HG03139 (cell line): ENCODE measurements around the gene PRKAG1.

Source experiments
- ATAC-seq: cut with Tn5 transposase; IDR thresholded peaks from one replicate; pipeline ENCODE4 v1.9.1; 2021; ENCODE audit not compliant: unreplicated experiment

Gene PRKAG1

DNA sequence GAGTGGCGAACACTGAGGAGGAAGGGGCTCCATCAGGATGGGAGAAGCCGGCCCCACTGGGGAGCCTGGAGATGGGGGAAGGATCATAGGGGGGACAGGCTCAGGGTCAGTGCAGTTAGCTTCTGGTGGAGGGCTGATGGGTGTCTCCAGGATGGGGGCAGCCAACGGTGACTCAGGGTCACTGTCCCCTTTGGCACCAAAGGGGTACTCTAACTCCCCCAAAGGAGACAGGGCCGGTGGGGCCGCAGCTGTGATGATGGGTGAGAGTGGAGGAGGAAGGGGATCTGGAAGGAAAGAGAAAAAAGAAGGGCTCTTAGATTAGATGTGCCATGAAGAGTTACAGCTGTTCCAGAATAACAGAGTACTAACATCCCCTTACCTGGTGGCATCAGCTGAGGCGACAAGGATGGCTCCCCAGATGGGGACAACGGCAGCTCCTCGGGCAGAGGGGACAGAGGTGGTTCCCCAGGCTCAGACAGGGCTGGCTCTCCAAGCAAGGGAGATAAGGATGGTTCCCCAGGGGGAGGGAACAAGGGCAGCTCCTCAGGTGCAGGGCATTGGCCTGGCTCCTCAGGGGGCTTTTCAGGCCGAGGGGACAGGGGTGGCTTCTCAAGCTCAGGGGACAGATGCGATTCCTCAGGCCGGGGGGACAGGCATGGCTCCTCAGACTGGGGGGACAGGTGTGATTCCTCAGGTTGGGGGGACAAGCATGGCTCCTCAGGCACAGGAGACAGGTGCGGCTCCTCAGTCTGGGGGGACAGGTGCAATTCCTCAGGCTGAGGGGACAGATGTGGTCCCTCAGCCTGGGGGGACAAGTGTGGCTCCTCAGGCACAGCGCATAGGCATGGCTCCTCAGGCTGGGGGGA, 32.2 kb upstream of the PRKAG1 start:
- no peak for ATAC-seq

DNA sequence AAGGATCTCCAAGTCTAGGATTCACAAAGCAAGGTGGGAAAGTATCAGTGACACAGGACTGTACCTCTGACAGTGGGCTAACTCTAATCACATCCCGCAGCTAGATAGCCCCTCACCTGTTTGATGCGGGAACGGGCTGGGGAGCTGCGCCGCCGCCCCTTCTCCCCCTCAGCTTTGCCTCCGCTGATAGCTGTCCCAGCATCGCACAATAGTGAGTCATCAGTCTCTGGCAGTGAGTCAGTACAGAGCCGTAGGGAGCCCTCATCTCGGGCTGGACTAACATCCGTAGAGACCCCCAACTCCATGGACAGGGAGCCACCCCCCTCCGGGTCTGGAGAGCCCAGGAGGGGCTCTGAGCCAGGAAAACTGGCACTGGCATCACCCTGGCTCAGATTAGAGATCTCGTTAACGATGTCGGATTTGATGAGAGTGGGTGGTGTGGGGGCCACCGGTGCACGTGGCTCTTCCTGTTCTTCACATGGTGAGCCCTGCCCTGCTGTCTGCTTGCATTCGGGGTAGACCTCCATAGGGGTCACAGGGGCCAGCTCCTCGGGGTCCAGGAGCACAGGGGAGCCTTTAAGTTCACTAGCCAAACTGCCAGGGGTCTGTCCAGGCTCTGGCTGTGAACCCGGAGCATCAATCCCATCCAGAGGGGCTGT, 31.1 kb upstream of the PRKAG1 start:
- no peak for ATAC-seq

DNA sequence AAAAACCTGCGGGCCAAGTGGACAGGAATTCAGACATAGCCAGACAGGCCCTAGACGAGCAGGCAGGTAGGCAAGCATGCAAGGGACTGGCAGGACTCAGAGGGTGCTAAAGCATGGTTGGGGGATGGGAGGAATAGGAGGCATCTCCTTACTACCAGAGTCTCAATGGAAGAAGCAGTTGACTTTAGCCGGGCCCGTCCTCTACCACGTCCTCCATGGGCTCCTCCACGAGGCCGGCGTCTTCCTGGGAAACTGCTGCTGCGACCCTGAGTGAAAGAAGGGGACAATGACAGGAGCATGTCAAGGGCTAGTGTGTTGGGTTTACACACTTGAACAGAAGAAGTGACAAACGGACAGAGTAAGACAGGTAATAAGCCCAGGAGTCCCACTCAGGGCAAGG, 30.4 kb upstream of the PRKAG1 start:
- ATAC-seq, result no peak

DNA sequence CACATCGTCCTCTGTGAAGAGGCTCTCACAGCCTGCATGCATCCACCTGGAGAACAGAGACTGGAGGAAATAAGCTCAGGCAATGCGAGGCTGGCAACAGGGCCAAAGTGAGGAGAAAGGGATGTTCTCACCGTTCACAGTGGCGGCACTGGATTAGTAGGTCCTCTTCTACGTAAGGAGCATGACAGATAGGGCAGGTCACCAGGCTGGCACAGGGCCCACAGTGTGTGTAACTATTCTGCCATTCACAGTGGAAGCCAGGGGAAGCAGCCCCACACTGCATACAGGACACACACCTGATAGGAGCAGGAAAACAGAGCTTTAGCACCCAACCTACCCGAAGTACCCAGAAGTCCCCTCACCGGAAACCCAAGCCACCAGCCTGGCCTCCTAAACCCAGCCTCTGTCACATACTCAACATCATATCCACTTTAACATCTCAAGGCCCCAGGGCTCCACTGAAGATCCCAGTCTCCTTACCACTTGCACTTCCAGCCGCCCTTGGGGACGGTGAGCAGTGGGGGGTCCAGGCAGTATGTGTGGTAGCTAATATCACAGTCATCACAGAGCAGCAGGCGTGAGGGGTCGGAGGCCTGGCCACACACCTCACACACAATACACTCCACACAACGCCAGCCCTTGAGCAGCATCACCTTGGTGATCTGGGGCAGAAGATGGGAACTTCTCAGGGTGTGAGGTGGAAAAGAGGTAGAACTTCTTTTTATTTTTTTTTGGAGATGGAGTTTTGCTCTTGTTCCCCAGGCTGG, 27.7 kb upstream of the PRKAG1 start:
- ATAC-seq, result no peak

DNA sequence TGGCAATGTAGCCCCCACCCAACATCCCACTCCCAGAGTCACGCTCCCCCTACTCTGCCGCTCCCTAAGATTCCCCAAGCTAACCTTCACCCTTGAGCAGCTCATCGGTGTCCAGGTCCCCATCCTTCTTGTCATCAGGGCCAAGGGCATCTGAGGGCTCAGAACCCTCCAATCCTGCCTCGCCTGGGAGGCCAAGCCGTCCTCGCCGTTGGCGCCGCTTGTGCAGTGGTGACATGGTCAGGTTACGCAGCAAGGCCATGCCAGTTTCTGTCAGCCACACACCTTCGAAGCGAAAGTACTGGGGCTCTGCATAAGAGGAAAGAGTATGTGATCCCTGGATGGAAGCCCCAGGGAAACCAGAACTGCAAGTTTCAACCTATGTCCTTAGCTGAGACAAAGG, 26.1 kb upstream of the PRKAG1 start:
- ATAC-seq, result no peak

DNA sequence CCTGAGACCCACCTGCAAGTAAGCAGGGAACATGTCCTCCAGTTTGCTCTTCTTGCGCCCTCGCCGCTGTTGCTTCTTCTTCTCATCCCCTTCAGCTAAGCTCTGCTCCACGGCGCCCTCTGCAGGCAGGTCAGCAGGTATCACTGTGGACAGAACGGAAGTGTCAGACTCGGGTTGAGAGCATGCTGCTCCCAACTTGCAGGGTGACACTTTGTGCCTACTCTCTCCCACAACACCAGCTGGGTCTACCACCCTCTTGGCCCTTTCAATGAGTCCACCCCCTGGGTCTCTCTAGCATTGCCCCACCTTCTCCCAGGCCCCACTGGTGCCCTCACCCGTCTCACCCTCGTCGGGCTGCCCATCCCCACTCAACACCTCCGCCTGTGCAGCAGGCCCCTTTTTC, 25.3 kb upstream of the PRKAG1 start:
- ATAC-seq, result no peak

DNA sequence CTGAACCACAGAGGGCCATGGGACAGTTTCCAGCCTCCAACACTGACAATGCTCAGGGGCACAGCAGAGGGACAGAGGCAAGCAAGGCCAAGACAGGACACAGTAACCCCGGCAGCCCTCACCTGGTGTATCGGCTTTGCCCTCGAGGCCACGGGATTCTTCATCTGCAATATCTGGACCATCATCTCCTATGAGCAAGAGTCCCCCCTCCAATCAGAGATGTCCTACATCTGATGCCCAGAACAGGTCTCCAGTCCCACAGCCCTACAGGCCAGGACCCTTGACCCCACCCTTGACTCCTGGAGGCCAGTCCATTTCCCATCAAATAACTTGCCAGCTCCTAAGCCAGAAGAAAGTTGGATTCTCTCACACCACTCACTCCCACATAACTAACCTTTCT, 24.7 kb upstream of the PRKAG1 start:
- no peak for ATAC-seq

DNA sequence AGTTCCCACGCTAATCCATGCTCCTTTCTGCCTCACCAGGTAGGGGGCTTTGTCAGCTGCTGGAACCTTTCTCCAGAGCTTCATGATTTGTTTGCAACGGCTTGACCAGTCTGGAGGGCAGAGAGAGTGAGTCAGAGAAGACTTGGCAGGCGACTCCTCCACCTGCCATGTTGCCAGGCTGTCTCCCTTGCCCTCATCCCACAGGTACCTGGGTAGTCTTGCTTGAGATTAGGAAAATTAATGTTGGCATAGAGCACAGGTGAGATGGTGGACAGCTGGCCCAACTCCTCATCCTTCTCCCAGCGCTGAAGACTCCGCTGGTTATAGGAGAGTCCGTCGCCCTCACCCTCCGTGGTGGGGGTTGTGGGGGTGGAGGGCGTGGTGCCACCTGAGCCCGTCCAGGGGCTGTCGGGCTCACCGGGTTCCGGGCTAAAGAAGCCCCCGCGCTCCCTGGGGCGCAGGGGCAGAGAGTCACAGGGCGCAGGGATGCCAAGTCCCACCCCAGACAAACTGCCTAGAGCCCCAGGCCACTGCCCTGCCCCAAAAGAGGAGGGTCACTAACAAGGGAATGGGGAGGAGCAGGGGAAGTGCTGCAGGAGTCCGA, 23.4 kb upstream of the PRKAG1 start:
- no peak for ATAC-seq

DNA sequence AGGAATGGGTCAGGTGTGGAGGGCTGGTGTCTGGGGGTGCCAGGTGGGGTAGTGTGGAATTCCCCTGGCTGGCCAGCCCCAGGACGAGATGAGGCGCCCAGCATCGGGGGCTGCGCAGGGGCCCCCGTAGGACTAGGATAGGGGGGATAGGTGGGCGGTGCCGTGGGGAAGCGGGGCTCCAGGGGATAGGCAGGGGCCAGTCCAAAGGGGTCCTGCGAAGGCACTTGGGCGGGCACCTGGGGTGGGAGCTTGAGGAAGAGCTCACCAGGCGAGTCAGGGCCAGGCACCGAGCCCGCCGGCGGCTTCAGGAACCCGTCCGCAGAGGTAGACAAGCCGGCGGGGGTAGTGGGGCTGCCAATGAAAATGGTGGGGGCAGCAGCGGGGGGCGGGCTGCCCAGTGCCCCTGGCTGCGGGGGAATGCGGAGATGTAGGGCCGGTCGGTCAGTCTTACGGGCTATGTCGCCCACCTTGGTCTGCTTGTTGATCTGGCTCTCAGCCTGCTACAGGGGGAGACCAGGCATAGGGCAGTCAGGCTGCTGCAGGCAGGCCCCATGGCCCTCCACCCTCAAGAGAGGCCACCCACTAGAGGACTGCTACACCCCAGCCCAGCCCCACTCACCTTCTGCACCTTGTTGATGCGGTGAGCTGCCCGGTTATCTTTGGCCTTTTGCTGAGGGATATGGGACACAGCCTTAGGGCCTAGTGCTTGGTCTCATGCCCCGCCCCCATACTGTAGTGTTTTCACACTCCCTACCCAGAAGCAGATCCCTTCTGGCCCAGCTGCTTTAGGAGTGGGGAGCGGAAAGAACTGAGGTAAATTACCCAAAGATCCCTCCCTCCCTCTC, 22.7 kb upstream of the PRKAG1 start:
- no peak for ATAC-seq

DNA sequence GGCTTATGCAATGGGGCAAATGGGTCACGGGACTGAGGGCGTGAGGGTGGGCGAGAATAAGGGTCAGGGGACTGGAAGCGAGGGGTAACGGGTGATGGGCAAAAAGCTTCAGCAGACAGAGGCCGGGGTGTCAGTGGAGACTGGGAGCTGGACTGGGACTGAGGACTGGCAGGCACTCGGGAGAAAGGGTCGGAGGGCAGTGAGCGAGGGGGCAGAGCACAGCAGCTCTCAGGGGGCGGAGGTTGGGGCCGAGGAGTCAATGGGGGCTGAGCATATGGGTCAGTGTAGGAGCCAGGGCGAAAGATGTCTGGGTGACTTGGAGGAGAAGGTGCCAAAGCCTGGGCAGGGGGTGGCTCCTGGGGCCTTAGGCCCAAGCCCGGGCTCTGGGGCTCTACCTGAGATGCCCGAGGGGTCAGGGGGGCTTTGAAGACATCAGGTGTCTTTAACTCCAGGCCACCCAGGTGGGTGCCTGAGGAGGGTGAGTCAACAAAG, 21.8 kb upstream of the PRKAG1 start:
- no peak for ATAC-seq

DNA sequence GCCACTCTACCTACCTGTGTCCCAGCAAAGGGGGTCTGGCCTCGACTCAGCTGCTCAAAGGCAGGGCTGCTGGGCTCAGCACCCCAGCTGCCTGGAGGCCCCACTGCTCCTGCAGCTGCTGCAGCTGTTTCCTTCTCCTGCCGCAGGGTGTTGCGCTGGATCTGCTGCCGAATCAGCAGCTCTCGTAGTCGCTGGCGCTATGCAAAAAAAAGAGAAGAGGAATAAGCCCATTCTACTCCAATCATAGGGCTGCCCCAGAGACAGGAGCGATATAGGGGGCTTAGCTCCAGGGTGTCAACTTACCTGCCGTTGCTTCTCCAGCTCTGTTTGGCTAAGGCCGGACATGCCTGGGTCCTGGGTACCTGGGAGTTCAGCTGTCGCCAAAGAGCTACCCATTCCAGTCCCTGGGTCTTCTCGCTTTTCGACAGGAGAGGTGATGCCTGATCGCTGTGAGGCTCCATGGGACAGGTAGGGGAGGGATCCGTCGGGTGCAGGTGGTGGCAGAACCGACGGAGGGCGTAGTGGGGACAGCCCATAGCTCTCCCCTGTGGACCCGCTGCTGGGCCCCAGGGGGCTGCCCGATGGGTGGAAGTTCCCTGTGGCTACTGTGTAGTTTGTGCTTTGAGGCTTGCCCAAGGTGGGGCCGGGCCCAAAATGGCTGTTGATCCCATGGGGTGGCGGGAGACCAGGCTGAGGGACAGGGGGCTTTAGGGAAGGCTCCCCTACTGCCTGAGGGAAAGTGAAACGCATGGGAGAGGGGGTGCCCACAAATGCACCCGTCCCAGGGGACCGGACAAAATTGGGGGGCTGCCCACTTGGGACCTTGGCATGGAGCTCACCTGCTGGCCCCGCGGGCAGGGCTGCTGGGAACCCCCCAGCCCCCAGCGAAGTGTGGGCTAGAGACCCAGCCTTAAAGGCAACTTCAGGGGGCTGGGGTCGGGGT, 21.1 kb upstream of the PRKAG1 start:
- ATAC-seq, result no peak

DNA sequence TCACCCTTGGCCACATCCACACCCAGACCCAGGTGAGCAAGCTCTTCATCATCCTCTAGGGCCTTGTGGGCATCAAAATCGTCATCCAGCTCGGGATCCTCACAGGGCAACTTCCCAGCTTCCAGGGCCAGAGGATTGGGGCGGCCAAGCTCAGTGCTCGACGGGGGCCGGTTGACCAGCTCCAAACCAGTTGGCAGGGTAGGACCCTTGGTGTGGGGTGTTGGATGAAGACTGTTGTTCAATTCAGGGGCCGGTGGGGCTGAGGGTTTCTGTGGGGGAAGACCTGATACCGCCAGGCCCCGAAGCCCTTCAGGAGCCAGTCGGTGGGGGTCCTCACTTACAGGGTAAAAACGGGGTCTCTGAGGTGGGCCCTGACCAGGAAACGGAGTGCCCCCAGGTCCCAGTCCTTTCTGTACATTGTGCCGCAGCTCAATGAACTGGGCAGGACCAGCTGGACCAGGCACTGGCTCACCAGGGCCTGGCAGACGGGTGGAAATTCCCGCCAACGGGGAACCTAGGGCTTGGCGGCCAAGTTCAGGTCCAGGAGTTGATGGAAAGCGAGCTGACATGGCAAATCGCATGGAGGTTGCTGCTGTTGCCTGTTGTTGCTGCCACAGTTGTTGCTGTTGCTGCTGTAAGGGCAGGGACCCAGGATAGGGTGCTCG, 19.8 kb upstream of the PRKAG1 start:
- ATAC-seq, result no peak

DNA sequence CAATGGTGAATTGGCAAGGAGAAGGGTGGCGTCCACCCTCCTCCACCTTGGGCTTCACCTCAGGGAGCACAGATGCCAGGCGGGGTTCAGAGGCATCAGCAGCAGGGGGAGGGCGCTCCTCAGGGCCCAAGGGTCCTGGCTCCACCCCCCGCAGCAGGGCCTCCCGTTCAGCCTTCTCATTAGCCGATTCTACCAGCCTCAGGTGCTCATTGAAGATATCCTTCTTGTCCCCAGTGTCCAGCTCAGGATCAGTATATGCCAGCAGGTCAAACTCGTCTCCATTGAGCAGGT, 19.3 kb upstream of the PRKAG1 start:
- ATAC-seq, result no peak

DNA sequence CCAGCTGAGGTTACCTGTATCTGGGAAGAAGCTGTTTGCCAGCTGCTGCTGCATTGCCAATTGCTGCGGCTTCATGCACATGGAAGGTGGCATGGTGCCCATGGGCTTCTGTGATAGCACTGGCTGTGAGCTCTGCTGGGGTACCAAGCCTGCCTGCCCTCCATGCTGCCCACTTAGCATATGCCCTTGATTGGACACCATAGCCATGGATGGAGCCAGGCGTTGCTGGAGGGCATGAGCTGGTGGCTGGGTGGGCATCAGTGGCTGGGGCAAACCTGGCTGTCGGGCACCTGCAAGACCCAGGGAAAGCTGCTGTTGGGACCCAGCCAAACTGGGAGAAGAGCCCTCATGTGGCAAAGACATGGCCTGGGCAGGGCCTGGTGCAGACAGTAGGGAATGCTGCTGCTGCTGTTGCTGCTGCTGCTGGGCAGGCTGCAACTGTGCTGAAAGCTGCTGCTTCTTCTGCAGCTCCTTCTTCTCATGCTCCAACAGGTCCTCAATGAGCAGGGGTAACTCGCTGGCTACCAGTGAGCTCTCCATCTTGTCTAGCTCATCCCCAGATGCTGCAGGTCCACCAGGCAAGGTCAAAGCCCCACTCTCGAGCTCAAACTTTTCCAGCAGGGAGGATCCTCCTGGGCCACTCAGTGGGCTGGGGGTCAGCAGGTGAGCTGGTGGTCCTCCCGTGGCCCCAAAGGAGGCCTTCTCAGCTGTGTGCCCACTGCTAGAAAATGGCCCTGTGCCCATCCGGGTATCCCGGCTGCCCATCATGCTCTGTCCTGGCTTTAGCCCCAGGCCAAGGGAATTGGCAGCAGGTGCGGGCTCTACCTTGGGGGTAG, 18.8 kb upstream of the PRKAG1 start:
- ATAC-seq, result no peak

DNA sequence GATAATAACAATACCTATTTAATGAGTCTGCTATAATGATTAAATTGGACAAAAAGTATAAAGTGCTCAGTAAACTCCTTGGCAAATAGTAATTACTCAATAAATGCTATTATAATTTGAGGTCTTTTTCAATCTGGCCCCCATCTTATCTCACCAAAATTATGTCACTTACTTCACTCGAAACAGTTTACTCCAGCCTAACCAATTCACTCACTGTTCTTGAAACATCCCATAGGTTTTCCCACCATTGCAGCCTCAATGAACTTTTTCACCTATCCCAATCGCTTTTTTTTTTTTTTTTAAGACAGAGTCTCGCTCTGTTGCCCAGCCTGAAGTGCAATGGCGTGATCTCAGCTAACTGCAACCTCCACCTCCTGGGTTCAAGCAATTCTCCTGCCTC, 17.5 kb upstream of the PRKAG1 start:
- ATAC-seq, result no peak

DNA sequence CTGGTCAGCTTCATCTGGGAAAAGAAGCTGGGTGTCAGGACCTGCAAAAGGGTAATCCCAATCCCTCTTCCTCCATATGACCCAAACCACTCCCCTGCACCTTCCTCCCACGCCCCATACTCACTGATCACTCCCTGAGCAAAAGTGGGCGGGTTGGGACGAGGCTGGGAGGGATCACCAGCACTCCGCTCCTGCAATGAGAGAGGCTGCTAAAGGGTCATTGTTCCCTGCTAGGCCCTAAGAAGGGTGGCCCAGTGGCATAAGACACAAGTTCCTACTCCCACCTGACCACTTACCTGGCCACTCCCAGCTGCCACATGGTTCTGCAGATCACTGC, 15.7 kb upstream of the PRKAG1 start:
- no peak for ATAC-seq

DNA sequence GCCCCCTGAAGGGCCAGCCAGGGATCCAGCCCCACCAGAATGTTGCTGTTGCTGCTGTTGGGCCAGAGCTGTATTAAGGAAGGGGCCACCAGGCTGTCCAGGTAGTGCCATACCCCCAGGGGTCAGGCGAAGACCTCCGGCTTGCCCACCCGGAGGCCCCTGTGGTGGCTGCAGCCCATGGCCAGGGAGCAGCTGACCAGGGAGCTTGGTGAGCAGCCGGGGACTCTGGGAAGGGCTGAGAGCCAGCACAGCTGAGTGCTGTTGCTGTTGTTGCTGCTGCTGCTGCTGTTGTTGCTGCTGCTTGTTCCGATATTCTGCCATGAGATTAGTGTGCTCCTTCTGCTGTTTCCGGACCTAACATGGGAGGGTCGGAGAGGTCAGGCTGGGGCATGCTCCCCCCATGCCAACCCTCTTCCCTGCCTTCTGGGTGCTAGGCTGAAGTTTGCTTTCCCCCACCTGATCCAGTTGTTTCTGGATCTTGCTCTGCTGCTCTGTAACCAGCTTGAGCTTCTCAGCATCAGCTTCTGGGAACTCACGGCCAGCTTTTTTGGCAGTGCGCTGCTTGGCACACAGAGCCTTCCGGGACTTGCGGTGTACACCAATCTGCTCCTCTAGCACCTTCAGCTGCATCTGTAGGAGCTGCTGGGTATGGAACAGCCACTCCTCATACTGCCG, 15.2 kb upstream of the PRKAG1 start:
- ATAC-seq, result no peak
